Measurements from ENCODE around the gene KCNN1.

Gene KCNN1

GRCh38 chr19:17968362-17968761 lies 1.5 kb downstream of the KCNN1 start:
- no peaks in the 10 kb centered on the region for H3K36me3 ChIP-seq (ENCODE audit: control insufficient read depth in 2 of 2, insufficient read depth in 1 of 2, low read length in 2 of 2)
- no peak overlapping the region for H3K27ac ChIP-seq (ENCODE audit: extremely low read depth, low read depth, low read length)
- ChIA-PET POLR2A (interaction anchor here (0.5 to 1.3 kb wide), 3 partner anchors 18 to 1501 kb away, joined by 3 read pairs; no protein-coding TSS in a partner anchor), CTCF (interaction anchor here (0.5 to 1.7 kb wide), 3 partner anchors 22 to 90 kb away, joined by 3 to 4 read pairs (median 3); no protein-coding TSS in a partner anchor)
- no peak for TF ChIP-seq ZNF626 (tag by site-specific recombination; IDR thresholded peaks at IDR 0.05)
- no peak for TF ChIP-seq GLI4 (tag by site-specific recombination; IDR thresholded peaks at IDR 0.05)
- TF ChIP-seq ZNF660 (tag by site-specific recombination; IDR thresholded peaks at IDR 0.05) = no peak
- no peak for TF ChIP-seq SP7 (tag by site-specific recombination; IDR thresholded peaks at IDR 0.05)
- TF ChIP-seq ZNF280C (tag by site-specific recombination; IDR thresholded peaks at IDR 0.05) = no peak
- TF ChIP-seq ZBTB20 (tag by site-specific recombination; IDR thresholded peaks at IDR 0.05) = 0 out of 2 replicates have a peak, but pooled peaks have one; percentile 29
- no peaks in the 10 kb centered on the region for H3K9me3 ChIP-seq (ENCODE audit: control insufficient read depth, insufficient read depth, low read depth, low read length)
- H3K4me3 ChIP-seq (ENCODE audit: low read depth, low read length) = no peak overlapping the region
- no peaks in the 10 kb centered on the region for H3K4me1 ChIP-seq (ENCODE audit: control insufficient read depth, insufficient read depth, low read length)

- CTCF ChIA-PET = interaction anchor here (0.6 to 1.7 kb wide), 3 partner anchors 23 to 179 kb away, joined by 3 to 4 read pairs (median 3); no protein-coding TSS in a partner anchor
- H3K9me3 ChIP-seq (ENCODE audit: control insufficient read depth, insufficient read depth, low read depth, low read length) = no peaks in the 10 kb centered on the region
Measured at GRCh38 chr19:17969096-17969792, 2.3 kb downstream of the KCNN1 start.

More at GRCh38 chr19:17969096-17969792, 2.3 kb downstream of the KCNN1 start:
- Histone ChIP-seq H3K4me3 (ENCODE audit: low read depth, low read length) (no peak overlapping the region), H3K4me1 (ENCODE audit: control insufficient read depth, insufficient read depth, low read length) (no peaks in the 10 kb centered on the region), H3K36me3 (ENCODE audit: control insufficient read depth in 2 of 2, insufficient read depth in 1 of 2, low read length in 2 of 2) (no peaks in the 10 kb centered on the region), H3K27ac (ENCODE audit: extremely low read depth, low read depth, low read length) (no peak overlapping the region)
- POLR2A ChIA-PET = interaction anchor here (0.5 to 1.3 kb wide), 2 partner anchors 17 to 1500 kb away, joined by 3 read pairs; no protein-coding TSS in a partner anchor
- TF ChIP-seq ZBTB10 (tag by site-specific recombination; IDR thresholded peaks at IDR 0.05) (no peak), ZFP41 (tag by site-specific recombination; IDR thresholded peaks at IDR 0.05; ENCODE audit: borderline replicate concordance) (no peak), ZFP69B (tag by site-specific recombination; IDR thresholded peaks at IDR 0.05) (no peak), ZSCAN4 (tag by site-specific recombination; IDR thresholded peaks at IDR 0.05) (no peak), ZSCAN18 (tag by site-specific recombination; IDR thresholded peaks at IDR 0.05) (no peak), ZNF10 (tag by site-specific recombination; IDR thresholded peaks at IDR 0.05) (no peak), ZBTB20 (tag by site-specific recombination; IDR thresholded peaks at IDR 0.05) (no peak), ZNF555 (tag by site-specific recombination; conservative IDR thresholded peaks at IDR 0.05) (no peak), TCF7L2 (IDR thresholded peaks at IDR 0.05; ENCODE audit: borderline replicate concordance, low read depth, low read length) (no peak), ZNF26 (tag by site-specific recombination; IDR thresholded peaks at IDR 0.05) (no peak)

All from HEK293 (cell line).